ENCODE results near the gene CABP2. TPM values are rescaled to one million over a fixed set of nuclear protein-coding genes. Genes with fewer than 3 reads are reported as not detected.

CABP2 gene
- total RNA-seq, 1 experiment from 2014 or later: not detected

DNA sequence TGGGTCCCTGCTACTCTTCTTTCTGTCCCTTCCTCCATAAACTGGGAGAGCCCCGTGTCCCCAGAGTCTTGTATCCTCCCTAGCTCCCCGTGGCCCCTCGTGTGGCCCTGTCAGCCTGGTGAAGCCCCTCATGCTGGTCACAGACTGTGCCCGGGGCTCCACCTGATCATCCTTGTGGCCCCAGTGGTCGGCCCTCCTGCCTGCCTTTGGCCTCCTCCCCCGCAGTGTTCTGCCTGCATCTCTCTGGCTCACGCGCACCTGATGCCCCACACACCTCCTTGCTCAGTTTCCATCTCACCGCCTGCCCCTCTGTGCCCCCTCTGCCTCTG is 1.2 kb upstream of the CABP2 start:
- ATAC-seq: no peak
- Histone ChIP-seq H2AFZ (ENCODE audit: low read length) (no peak overlapping the region), H3F3A (ENCODE audit: low read length, unreplicated experiment) (no peaks in the 10 kb centered on the region), H3K27me3 (ENCODE audit: low read length) (no peaks in the 10 kb centered on the region), H3K9me2 (replicated peaks; ENCODE audit: low read length) (no peaks in the 10 kb centered on the region), H3K4me1 (ENCODE audit: insufficient read depth, low read length) (no peaks in the 10 kb centered on the region), H4K20me1 (ENCODE audit: low read length) (no peaks in the 10 kb centered on the region), H3K9ac (ENCODE audit: low read length) (no peak overlapping the region), H3K79me2 (ENCODE audit: low read length) (no peaks in the 10 kb centered on the region), H3K4me3 (ENCODE audit: low read length) (no peak overlapping the region), H3K4me2 (ENCODE audit: low read length) (no peak overlapping the region), H3K36me3 (ENCODE audit: low read depth, low read length) (no peaks in the 10 kb centered on the region), H3K9me3 (ENCODE audit: low read length) (no peaks in the 10 kb centered on the region), H3K27ac (ENCODE audit: low read length) (no peak overlapping the region)
- TF ChIP-seq, protein P1, sequence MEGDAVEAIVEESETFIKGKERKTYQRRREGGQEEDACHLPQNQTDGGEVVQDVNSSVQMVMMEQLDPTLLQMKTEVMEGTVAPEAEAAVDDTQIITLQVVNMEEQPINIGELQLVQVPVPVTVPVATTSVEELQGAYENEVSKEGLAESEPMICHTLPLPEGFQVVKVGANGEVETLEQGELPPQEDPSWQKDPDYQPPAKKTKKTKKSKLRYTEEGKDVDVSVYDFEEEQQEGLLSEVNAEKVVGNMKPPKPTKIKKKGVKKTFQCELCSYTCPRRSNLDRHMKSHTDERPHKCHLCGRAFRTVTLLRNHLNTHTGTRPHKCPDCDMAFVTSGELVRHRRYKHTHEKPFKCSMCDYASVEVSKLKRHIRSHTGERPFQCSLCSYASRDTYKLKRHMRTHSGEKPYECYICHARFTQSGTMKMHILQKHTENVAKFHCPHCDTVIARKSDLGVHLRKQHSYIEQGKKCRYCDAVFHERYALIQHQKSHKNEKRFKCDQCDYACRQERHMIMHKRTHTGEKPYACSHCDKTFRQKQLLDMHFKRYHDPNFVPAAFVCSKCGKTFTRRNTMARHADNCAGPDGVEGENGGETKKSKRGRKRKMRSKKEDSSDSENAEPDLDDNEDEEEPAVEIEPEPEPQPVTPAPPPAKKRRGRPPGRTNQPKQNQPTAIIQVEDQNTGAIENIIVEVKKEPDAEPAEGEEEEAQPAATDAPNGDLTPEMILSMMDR (conservative IDR thresholded peaks at IDR 0.05; ENCODE audit: low read depth, low read length): no peak
- TF ChIP-seq EZH2phosphoT487 (IDR thresholded peaks at IDR 0.05; ENCODE audit: borderline replicate concordance, low read length): no peak
- no peak for TF ChIP-seq EZH2 (IDR thresholded peaks at IDR 0.05; ENCODE audit: low read length, unreplicated experiment)
- no TSS peak for BruUV-seq (replicated peaks)
- CTCF ChIA-PET: no interaction called here
- no peak for DNase-seq
- POLR2A ChIA-PET (ENCODE audit: unreplicated experiment): no interaction called here
- intact Hi-C loops (cut with micrococcal nuclease): no loop called here

DNA sequence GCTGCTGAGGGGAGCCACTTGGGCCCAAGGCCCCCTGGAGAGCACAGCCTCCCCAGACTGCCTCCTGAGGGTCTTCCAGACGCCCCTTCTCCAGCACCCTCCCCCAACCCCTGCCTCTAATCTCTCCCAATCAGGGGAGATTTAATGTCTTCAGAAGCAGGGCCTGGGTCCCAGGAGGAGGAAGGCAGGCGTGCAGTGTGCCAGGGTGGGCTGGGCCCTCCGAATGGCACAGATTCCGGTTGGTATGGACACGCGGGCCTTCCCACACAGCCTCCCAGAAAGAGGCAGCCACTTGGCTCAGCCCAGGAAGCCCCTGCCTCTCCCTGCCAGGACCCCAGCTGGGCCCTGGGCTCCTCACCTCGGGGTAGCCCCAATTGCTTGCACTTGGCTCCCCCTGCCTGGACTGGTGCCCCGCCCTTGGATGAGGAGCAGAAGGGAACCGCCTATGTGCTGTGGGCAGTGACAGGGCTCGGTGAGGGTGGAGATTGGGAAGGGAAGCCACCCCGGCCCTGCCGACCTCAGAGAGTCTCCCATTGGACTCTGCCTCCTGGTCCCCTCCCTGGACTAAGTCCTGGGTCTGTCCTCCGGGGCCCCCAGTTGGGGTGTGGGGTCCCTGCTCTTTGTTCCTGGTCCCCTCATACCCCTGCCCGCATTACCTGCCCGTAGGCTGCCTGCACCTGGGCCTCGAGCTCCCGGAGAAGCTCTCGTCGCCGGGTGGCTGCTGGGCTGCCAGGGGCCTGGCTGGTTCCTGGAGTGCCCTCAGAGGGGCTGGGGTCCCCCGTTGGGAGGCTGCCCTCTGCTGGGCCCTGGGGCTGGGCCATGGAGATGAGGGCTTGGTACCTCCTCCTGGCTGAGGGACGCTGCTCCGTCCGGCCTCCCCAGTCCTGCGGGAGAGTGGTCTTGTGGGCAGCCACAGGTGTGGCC is 572 bp upstream of the CABP2 start:
- Histone ChIP-seq H3K79me2 (ENCODE audit: low read length) (no peaks in the 10 kb centered on the region), H2AFZ (ENCODE audit: low read length) (no peak overlapping the region), H3F3A (ENCODE audit: low read length, unreplicated experiment) (no peaks in the 10 kb centered on the region), H3K27ac (ENCODE audit: low read length) (no peak overlapping the region), H3K9me2 (replicated peaks; ENCODE audit: low read length) (no peaks in the 10 kb centered on the region), H3K36me3 (ENCODE audit: low read depth, low read length) (no peaks in the 10 kb centered on the region), H4K20me1 (ENCODE audit: low read length) (no peaks in the 10 kb centered on the region), H3K4me3 (ENCODE audit: low read length) (no peak overlapping the region), H3K9ac (ENCODE audit: low read length) (no peak overlapping the region), H3K4me2 (ENCODE audit: low read length) (no peak overlapping the region), H3K27me3 (ENCODE audit: low read length) (no peaks in the 10 kb centered on the region), H3K4me1 (ENCODE audit: insufficient read depth, low read length) (no peaks in the 10 kb centered on the region), H3K9me3 (ENCODE audit: low read length) (no peaks in the 10 kb centered on the region)
- ChIA-PET CTCF (no interaction called here), POLR2A (ENCODE audit: unreplicated experiment) (no interaction called here)
- no peak for TF ChIP-seq EZH2 (IDR thresholded peaks at IDR 0.05; ENCODE audit: low read length, unreplicated experiment)
- DNase-seq (no peak), ATAC-seq (peak; percentile 51; the same call in 1 of the 2 replicates)
- BruUV-seq (replicated peaks): no TSS peak
- intact Hi-C loops (cut with micrococcal nuclease): no loop called here

DNA sequence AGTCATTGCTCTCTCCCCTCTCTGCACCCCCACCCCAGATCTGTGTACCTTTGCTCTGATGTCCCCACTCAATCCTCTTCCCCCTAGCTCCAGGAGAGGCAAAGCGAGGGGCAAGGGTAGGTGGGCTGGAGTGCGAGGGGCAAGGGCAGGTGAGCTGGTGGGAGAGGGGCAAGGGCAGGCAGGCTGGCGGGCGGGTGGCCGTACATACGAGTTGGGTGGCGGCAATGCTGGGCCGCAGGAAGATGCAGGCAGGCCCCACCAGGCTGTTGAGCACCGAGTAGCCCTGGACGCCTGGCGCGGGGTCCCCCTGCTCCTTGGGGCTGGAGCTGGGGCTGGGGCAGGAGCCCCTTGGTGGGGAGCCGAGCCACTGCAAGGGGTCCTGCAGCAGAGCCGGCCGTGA is 908 bp downstream of the CABP2 start:
- Histone ChIP-seq H2AFZ (ENCODE audit: low read length) (no peak overlapping the region), H3K36me3 (ENCODE audit: low read depth, low read length) (no peaks in the 10 kb centered on the region), H3K27ac (ENCODE audit: low read length) (no peak overlapping the region), H3K9ac (ENCODE audit: low read length) (no peak overlapping the region), H3K4me1 (ENCODE audit: insufficient read depth, low read length) (no peaks in the 10 kb centered on the region), H3K79me2 (ENCODE audit: low read length) (no peaks in the 10 kb centered on the region), H3K9me3 (ENCODE audit: low read length) (no peaks in the 10 kb centered on the region), H4K20me1 (ENCODE audit: low read length) (no peaks in the 10 kb centered on the region), H3K27me3 (ENCODE audit: low read length) (no peaks in the 10 kb centered on the region), H3K4me3 (ENCODE audit: low read length) (no peak overlapping the region), H3F3A (ENCODE audit: low read length, unreplicated experiment) (no peaks in the 10 kb centered on the region), H3K4me2 (ENCODE audit: low read length) (no peak overlapping the region), H3K9me2 (replicated peaks; ENCODE audit: low read length) (no peaks in the 10 kb centered on the region)
- POLR2A ChIA-PET (ENCODE audit: unreplicated experiment): interaction anchor here (0.6 kb wide), 1 partner anchor 114 kb away, joined by 4 read pairs; no protein-coding TSS in a partner anchor
- TF ChIP-seq EZH2 (IDR thresholded peaks at IDR 0.05; ENCODE audit: low read length, unreplicated experiment) (no peak), EZH2phosphoT487 (IDR thresholded peaks at IDR 0.05; ENCODE audit: borderline replicate concordance, low read length) (no peak)
- TF ChIP-seq, protein P1 (conservative IDR thresholded peaks at IDR 0.05; ENCODE audit: low read depth, low read length): no peak
- BruUV-seq (replicated peaks): no TSS peak
- DNase-seq (no peak), ATAC-seq (no peak)
- intact Hi-C loops (cut with micrococcal nuclease): no loop called here
- CTCF ChIA-PET: no interaction called here

Data from PC-3 (cell line).